Stimulated activated CD4-positive, alpha-beta T cell treated with anti-CD3 and anti-CD28 coated beads, Interleukin-1b, Interleukin-23, amount 100 ng/mL, for 4 hours (primary cell): Measurements from ENCODE around the gene AQP12B.
"Not testable (repeated sequence)": the region's sequence is repeated elsewhere in the genome, so short reads cannot be mapped to it uniquely, and the experiment has no call there.

ENCODE experiments used
- DNase-seq, 2 donors: peaks; one replicate each; pipeline ENCODE4 v3.0.0-alpha.2; 2020; ENCODE audit warnings: low read depth in 2 of 2

Gene AQP12B

DNA sequence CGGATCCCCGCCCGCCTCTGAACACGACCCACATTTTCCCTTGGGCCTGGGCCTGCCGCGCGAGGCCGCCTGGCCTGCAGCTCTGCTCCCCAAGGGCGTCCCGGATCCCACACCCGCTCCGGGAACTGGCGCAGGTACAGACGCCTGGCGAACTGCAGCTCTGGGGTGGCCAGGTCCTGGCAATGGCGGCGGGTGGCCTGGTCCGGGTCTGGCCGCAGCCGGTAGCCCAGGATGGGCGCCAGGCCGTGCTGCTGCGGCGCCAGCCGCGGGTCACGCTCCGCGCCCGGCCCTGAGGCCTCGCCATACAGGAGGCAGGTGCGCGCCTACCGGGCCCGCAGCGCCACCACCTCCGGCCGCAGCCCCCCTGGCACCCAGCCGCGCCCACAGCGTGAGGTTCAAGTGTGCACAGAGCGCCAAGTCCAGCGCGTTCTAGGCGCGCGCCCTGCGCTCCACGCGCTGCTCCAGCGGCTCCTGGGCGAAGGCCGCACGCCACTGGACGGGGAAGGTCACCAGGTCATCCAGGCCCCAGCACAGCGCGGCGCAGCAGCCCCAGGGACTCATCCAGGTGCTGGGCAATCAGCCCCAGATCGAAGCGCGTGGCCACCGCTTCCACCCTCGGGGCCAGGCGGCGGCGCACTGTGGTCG lies 18.5 kb upstream of the AQP12B start:
- DNase-seq: no peak

DNA sequence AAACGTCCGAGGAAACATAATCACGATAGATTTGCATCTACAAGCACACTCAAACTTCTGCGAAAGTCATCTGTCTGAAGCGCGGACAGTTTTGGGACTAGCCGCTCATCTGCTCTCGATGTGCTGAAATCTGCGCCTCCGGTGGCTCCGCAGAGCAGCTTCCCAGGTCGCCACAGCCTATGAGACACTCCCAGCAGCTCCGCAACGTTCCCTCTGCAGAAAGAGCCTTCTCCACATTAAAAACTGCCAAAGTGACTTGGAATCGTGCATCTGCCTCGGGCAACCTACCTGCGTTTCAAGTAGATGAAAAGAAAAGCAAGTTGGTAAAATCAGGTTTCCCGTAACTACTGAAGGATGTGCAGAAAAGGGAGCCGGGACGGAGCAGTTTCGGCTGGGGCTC lies 17.9 kb upstream of the AQP12B start:
- DNase-seq: not testable (repeated sequence)

DNA sequence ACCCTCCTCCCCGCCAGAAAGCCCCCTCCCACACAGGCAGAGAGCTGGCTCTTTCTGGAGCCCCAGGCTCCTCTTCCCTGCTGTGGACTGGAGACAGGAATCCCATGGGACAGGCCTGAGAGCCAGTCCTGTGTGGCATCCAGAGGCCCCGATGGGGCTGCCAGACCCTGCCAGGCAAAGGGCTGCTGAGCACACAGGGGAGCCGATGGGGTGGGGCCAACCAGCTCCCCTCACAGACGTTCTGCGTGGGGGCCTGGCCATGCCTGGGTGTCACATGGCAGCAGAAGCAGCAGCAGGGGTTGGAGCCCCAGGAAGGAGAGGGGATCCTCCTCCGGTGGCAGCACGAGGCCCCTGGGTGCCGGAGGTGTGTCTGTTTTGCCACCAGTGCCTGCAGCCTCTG lies 17.1 kb upstream of the AQP12B start:
- DNase-seq: not testable (repeated sequence)

DNA sequence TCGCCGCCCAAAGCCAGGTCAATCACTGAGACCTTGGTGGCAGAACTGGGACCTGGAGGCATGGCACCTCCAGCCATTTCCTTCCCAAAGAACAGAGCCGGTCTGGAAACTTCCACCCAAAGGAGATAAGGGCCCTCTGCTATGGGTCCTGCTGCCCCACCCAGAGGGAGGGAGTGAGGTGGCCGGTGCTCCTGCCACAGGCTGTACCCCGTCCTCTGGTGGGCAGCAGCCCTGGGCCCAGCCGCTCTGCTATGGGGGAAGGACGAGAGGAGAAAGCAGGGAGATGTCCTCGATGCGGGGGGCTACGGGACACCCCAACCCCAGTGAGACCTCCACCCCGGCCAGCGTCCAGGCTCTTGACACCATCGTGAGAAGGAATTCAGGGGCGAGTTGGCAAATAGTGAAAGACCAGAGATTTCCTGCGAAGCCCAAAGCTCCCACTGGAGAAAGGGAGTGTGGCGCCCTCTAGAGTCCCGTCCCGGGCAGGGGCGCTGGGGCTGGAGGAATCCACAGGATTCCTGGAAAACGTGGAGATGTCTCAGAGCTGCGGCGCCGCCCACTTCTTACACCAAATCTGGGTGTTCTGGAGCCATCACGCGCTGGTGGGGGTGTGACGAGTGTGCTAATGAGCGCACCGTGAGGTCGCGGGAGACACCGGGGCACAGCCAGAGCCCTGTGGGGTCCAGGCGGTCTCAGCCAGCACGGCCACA lies 16.3 kb upstream of the AQP12B start:
- DNase-seq: not testable (repeated sequence)

DNA sequence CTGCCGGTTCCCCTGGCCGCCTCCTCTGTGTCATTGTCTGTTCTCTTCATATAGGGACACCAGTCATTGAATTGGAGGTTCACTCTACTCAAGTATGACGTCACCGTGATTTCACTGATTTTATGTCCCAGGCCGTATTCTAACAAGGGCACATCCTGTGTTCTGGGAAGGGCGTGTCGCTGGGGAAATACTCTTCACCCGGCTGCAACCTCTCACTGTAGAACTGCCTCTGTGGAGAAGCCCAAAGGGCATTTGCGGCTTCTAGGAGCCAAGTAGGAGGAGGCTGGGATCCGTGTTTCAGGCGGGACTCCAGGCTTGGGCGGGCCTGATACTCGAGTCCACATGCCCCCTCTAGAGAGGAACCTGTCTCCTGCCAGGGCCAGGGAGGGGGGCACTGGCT lies 13.8 kb upstream of the AQP12B start:
- DNase-seq: not testable (repeated sequence)

DNA sequence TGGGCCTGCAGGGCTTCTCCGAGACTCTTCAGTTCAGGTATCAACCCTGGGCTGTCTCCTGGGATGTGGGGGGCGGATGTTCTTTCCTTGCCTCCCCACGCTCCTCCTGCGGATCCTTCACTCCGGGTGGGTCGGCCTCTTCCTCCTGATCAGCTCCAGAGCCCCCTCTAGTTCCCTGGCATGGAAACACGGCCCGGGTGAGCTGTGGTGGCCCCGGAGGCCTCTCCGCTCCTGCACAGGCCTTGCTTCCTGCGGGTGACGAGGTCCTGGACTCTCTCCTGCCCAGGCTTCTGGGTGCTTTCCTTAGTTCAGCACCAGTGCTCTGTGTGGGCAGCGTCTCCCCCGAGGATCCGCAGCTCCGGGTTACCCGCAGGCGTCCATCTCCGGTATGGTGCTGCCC lies 12.9 kb upstream of the AQP12B start:
- not testable (repeated sequence) for DNase-seq

DNA sequence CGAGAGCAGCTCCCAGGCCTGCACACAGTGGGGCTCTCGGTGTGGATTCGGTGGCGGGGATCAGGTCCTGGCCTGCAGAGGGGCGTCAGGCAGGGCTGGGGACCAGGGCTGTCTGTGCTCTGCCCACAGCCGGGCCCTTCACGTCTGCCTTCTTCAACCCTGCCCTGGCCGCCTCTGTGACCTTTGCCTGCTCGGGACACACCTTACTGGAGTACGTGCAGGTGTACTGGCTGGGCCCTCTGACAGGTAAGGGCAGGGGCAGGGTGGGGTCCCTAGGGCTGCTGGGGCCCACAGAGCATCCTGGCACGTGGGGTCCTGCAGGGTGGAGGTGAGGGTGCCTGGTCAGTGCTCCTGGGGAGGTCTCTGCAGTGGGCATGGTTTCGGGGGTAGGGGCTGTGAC lies 11.6 kb upstream of the AQP12B start:
- not testable (repeated sequence) for DNase-seq

DNA sequence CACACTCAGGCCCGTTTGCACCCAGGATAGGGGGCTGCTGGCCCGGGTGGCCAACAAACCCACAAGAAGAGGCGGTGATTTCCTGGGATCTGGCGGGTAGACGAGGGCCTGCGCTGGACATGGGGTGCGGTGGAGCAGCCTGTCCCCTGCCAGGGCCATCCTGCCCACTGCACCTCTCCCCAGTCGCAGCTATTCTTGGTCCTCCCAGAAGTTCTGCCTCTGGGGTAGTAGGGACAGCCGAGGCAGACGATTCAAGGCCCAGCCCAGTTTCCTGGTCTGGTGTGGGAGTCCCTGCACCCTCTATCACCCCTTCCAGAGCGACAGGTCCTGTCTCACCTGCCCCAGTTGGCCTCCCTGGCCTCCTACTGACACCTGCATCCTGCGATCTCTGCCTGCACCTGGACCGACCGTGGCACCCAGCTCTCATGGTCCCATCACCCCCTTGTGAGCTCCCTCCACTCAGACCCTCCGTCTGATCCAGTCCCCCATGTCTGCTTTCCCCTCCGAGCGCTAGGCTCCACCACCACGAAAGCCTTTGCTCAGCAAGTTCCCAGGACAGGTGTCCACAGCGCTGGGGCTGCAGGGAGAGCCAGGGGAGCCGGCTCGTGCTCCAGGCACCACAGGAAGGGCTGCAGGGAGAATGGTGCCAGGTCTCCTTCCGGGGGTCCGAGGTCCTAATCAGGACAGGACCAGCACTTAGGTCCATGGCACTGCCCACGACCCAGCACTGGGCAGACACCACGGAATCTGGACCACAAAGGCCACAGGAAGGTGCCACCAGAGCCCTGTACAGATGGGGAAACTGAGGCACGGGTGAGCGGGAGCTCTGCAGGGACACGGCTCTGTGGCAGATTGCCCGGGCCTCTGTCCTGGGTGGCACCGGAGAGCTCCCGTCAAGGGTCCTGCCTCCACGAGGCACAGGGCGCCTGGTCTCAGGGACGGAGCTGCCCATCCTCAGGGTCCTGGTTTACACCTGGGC lies 10.2 kb upstream of the AQP12B start:
- not testable (repeated sequence) for DNase-seq

DNA sequence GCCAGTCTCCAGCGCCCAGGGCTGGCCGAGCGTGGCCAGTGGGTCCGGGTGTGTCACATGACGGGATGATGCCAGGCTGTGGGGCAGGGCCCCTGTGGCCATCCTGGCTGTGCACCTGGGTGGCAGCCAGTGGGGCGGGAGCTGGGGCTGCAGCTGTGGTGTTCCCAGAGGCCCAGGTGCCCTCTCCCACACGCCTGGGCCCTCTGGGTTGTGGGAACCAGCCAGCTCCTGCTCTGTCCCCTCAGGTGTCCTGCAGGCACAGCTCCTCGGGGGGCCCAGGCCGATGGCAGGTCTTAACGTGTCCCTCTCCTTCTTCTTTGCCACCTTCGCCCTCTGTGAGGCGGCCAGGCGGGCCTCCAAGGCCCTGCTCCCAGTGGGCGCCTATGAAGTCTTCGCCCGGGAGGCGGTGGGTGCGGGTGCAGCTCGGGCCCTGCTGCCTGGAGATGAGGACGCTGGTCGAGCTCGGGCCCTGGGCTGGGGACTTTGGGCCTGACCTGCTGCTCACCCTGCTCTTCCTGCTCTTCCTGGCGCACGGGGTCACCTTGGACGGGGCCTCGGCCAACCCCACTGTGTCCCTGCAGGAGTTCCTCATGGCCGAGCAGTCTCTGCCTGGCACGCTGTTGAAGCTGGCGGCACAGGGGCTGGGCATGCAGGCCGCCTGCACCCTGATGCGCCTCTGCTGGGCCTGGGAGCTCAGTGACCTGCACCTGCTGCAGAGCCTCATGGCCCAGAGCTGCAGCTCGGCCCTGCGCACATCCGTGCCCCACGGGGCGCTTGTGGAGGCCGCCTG lies 9.1 kb upstream of the AQP12B start, which contains the start of gene AQP12A:
Gene AQP12A (plus strand): TSS at position 236 of the 790 bp plus-strand sequence. CDS start 48 bp downstream, at position 284.
- not testable (repeated sequence) for DNase-seq

DNA sequence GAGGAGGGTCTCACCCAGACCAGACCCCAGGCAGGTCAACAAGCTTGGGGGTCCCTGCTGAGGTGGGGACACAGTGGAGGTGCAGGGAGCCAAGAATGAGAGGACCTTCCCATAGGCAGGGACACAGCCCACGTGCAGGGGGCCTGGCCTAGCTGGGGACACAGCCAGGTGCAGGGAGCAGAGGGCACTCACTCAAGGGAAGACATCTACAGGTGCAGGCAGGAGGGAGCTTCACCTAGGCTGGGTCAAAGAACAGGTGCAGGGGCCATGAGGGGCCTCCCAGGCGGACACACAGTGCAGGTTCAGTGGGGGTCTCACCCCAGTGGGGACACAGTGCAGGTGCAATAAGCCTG lies 8.4 kb upstream of the AQP12B start:
- DNase-seq: not testable (repeated sequence)

DNA sequence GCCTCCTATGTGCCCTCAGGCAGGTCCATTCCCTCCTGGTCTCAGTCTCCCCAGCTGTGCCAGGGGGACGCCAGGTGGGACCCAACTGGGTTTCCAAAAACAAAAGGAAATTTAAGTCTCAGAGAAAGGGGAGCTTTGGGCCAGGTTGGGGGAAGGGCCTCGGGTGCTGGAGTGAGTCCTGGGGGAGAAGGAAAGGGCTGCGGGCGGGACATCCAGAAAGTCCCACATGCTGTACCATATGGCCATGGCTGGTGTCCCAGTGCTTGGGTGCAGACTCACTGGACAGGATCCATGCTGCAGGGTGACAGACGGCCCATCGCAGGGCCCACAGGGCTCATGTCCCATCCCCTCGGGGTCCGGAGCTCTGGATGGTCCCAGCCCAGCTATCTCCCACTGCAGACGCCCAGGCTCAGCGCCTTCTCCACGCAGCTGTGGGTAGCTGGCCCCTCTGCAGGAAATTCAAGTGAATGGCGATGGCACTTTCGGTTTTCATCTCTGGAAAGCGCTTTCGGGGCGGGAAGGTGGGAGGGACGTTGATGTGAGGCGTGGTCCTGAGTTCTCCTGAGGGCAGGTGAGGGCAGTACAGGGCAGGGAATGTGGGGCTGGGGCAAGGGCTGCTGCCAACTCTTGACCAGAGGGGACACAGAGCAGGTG lies 7.9 kb upstream of the AQP12B start:
- DNase-seq: not testable (repeated sequence)

DNA sequence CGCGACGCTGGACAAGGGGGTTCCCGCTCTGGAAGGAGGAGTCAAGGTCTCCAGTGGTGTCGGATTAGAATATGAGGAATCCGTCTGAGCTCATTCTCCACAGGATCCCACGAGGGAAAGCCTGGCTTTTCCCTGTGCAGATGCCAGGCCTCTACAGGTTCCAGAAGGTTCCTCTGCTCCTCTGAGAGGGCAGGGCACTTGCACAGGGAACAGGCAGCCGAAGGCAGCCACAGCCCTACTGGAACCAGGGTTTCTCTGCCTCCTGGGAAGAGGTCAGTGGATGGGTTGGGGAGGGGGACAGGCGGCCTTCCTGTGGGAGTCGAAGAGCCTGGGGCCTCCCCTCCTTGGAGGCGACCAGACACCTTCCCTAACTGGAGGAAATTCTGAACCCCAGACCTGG lies 7.3 kb upstream of the AQP12B start:
- no peak for DNase-seq

DNA sequence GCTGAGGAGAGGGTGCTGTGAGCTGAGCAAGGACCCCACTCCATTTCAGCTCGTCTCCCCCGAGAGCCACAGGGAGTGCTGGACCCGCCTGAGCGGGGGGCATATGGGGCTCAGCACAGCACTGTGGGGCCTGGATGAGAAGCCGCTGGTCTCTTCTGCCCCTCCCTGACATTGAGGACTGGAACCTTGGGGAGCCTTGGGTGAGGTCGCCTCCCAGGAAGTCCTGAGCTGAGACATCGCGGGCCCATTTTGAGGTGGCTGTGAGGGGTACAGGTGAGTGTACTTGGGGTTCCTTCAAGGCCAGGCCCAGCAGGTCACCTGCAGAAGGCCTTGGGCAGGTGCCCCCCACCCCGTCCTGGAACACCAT lies 5.9 kb upstream of the AQP12B start:
- no peak for DNase-seq

DNA sequence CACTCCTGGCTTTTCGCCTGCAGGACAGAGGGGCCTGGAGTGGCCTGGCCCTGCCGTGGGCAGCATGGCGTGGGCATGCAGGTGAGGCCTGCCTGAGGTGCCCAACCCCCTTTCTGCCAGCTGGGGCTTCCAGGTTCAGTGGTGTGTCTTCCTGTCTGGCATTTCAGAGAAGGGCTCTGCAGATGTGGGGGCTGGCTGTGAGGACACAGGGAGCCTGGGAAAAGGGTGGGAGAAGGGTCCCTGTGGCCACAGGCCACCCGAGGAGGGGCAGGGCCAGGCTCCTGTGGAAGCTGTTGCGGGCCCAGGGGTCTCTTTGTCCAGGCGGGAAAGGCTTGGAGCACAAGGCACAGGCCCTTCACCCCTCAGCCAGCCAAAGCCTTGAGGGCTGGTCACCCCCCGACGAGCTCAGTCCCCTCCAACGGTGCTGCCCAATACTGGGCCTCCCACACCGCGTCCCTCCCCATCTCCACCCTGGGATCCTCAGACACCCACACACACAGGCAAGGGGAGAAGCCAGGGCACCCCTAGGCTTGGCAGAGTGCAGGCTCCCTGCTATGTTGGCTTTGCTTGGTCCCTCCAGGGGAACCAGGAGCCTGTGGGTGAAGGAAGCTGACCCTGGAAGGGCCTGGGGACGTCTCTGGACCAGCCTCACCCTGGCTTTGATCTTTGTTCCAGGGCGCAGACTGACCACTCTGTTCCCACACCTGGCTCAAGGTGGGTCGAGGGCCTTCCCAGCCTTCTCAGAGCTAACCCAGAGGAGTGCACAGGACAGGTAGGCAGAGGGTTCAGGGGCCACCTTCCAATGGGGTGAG lies 5.3 kb upstream of the AQP12B start:
- no peak for DNase-seq

DNA sequence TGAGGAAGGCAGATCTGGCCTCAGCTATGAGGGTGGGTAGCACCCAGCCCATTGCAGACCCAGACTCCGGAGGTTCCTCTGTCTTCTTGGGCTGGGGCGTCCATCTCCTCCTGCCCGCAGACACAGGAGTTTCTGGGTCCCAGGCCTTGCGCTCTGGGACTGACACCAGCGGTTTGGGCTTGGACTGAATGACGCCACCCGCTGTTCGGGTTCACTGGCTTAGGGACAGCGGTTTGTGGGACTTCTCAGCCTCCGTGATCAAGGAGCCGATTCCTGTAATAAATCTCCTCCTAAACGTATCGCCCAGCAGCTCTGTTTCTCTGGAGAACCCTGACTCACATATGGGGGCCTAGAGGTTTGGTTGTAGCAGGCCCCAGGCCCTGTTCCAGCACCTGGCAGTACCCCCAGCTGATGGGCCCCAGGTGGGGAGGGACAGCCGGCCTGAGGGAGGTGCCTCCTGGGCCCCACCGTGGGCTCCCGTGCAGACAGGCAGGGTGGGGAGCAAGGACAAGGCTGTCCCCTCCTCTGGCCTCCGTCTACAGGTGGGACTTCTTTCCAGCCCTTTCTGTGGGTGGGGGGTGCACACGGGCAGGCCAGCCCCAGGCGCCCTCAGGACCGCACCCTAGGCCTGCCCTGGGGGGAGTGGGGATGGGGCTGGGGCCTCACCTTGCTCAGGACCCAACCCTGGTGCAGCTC lies 4.5 kb upstream of the AQP12B start:
- DNase-seq: no peak

DNA sequence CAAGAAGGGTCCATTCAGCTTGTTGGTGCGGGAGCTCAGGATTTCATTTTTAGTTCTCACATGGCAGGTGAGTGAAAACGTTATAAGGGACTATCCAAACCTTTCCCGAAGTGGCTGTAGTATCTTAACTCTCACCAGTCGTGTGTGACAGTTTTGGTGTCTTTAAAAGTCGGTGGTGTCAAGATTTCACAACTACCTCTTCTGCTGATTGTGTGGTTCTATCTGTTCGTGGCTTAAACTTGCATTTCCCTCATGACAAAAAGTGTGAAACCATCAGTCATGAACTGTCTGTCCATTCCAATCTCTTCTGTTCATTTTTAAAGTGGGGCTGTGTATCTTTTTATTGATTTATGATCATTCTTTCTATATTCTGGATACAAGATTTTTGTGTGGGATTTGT lies 3.8 kb upstream of the AQP12B start:
- no peak for DNase-seq

DNA sequence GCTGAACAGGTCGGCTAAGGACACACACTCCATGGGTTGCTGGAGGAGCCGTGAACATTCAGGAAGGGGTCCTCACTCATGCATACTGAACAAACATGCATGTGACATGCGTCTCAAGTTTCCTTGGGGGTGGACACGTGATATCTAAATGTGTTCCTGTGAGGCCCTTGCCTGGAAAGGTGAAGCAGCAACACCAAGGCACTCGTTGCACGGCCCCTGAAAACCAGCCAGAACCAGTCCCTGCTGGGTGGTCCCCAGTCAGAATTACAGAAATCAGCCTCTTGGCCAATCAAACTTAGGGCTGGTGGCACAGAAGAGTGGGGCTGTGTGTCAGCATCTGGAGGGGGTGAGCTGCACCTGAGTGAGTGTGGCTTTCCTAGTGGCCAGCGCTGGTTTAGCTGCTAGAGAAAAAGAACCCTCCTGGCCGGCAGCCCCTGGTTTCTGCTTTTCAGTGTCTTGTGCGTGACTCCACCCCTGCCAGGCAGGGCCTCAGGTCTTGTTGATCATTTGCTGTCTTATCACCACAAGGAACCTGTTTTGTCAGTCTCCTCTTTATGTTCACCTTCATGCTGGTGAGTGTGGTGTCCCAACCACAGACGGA lies 3.2 kb upstream of the AQP12B start:
- DNase-seq: no peak

DNA sequence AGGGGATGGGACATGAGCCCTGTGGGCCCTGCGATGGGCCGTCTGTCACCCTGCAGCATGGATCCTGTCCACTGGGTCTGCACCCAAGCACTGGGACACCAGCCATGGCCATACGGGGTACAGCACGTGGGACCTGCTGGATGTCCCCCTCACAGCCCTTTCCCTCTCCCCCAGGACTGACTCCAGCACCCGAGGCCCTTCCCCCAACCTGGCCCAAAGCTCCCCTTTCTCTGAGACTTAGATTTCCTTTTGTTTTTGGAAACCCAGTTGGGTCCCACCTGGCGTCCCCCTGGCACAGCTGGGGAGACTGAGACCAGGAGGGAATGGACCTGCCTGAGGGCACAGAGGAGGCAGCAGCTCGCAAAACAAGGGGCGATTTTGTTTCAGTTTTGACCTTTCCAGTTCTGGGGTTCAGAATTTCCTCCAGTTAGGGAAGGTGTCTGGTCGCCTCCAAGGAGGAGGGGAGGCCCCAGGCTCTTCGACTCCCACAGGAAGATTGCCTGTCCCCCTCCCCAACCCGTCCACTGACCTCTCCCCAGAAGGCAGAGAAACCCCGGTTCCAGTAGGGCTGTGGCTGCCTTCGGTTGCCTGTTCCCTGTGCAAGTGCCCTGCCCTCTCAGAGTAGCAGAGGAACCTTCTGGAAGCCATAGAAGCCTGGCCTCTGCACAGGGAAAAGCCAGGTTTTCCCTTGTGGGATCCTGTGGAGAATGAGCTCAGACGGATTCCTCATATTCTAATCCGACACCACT lies 1.5 kb upstream of the AQP12B start:
- not testable (repeated sequence) for DNase-seq
